DOHH2 (cell line): ENCODE results near the gene ZNF135.

Source experiments
- EZH2phosphoT487 ChIP-seq: fragments of 200-600 bp; sonication (generic); IDR thresholded peaks from 2 replicates; pipeline ENCODE4 v1.6.1; 2017; ENCODE audit warnings: borderline replicate concordance, mild to moderate bottlenecking, antibody characterized with exemption, low read length, moderate library complexity, mixed read lengths
- TF ChIP-seq, protein P1 (sequence below): fragments of 200-600 bp; sonication (generic); IDR thresholded peaks from one replicate; pipeline ENCODE4 v1.5.1; 2014; ENCODE audit warnings: antibody characterized with exemption, mild to moderate bottlenecking, low read depth, low read length; ENCODE audit not compliant: poor library complexity, severe bottlenecking

GRCh38 chr19:58040751-58041525 lies 18.1 kb upstream of the ZNF135 start:
- TF ChIP-seq, protein P1, sequence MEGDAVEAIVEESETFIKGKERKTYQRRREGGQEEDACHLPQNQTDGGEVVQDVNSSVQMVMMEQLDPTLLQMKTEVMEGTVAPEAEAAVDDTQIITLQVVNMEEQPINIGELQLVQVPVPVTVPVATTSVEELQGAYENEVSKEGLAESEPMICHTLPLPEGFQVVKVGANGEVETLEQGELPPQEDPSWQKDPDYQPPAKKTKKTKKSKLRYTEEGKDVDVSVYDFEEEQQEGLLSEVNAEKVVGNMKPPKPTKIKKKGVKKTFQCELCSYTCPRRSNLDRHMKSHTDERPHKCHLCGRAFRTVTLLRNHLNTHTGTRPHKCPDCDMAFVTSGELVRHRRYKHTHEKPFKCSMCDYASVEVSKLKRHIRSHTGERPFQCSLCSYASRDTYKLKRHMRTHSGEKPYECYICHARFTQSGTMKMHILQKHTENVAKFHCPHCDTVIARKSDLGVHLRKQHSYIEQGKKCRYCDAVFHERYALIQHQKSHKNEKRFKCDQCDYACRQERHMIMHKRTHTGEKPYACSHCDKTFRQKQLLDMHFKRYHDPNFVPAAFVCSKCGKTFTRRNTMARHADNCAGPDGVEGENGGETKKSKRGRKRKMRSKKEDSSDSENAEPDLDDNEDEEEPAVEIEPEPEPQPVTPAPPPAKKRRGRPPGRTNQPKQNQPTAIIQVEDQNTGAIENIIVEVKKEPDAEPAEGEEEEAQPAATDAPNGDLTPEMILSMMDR = no peak
- TF ChIP-seq EZH2phosphoT487 = no peak
